NCI-H345 (cell line): ENCODE results near the gene TGFBR3.

Experiments used
- DNase-seq: peaks from one replicate; lab custom pipeline; 2025; lab: John Stamatoyannopoulos, UW

TGFBR3 gene

DNA sequence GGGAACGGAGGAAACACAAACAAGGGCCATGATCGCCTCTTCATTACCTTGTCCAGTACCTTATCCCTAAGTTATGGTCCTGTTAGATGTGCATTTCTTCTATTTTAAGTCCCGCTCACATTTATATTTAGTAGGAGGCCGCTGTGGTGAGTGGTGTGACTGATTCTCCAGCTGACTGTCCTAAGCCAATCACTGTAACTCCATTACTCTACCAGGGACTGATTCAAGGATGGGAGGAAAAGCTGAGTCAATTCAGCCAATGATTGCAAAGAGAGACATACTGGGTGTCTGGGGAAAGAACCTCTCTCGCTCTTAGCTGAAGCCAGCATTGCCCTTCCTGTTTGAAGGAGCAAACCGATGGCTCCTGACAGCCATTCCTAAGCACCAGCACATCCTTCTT, 59.7 kb downstream of the TGFBR3 start:
- no peak for DNase-seq

DNA sequence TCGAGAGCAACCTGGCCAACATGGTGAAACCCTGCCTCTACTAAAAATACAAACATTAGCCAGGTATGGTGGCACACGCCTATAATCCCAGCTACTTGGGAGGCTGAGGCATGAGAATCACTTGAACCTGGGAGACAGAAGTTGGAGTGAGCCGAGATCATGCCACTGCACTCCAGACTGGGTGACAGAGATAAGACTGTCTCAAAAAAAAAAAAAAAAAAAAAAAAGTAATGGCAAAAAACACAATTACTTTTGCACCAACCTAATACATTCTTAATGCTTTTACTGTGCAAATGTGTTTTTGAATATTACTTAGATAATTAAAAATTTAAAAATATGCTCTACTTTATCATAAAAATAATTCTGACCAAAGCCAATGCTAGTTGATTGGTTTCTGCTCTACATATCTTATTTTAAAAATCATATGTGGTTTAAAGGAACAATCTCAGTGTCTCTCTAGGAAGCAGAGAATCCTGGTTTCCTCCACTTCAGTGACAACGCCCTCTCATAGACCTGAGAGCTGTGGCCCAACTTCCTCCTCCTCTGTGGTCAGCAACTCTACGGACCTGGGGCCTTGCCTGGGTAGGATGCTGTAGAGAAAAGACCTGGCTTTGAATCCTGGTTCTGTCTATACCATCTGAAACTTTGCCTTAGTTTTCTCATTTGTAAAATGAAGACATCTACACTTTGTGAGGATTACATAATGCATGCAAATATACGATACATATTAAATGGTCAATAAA, 64.7 kb downstream of the TGFBR3 start:
- DNase-seq: no peak

DNA sequence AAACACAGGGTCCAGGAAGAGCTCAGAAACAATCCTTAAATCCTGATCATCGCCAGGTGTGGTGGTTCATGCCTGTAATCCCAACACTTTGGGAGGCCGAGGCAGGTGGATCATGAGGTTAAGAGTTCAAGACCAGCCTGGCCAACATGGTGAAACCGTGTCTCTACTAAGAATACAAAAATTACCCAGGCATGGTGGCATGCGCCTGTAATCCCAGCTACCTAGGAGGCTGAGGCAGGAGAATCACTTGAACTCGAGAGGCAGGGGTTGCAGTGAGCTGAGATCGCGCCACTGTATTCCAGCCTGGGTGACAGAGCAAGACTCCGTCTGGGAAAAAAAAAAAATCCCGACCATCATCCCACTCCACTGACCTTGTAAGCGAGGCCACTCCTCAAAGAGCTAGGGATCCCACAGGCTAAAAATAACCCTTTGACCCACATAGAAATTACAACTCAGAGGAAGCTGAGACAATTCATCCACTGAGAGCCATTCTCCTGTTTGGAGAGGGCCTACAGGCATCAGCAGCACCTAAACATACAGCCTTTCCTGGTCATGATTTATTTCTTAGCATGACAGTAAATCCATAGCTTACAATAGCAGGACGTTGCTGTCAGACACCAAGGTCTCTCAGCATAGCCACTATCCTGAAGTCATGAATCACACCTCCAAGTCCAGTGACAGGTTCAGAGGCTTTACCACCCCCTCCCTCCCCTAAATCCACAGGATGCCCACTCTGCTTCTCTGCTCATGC, 66.7 kb downstream of the TGFBR3 start:
- no peak for DNase-seq

DNA sequence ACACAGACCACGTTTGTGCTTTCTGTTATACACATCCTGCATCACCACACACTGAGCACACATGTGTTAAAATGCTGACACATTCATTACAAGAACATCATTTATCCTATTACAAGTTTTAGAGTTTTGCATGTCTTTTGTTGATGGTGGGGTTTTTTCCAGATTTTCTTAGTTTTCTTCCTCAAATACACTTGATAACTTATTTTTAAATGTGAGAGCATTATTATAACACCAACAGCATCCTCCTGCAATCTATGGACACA, 67.3 kb downstream of the TGFBR3 start:
- no peak for DNase-seq

DNA sequence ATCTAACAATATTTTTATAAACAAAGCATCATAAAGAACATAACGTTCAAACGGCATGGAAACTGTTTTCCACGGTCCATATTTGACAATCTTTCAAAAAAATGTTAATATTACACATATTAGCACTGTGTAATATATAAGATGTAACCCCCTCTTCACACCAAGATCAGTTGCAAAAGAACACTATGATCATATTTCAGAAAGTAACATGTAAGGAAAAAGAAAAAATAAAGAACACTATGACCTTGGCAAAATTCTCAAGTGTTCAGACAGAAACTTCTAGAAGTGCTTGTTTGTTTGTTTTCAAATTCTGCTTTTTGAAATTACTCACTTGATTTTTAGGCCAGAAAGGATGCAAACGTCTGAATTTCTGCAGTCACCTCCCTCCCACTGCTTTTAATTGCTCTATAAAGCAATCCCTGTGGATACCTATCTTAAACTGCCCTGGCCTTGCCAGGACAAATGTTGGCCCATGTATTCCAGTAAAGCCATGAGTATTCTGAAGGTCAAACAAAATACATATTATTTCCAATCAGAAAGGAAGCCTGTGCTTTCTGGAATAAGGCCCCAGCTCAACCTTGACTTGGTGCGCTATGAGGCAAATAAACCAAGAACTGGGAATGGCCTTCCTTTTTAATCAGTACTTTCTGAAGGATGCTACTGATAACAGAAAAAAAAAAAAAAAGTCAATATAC, 68.6 kb downstream of the TGFBR3 start:
- DNase-seq: no peak

DNA sequence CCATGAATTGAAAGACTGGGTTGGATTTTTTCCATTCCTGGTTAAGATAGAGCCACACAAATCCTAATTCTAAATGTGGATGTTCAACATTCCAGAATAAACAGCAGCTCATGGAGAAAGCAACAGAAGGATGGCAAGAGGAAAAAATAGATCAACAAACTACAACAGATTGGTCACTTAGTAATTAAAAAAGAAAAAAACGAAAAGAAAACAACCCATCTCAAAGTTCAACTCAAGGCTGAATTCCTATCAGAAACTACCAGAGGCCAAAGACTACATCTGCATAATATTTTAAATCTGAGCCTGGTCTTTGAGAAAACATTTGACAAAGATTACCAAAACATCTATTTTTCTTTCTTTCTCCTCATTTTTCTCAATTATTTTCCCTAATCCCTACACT, 69.9 kb downstream of the TGFBR3 start:
- no peak for DNase-seq

DNA sequence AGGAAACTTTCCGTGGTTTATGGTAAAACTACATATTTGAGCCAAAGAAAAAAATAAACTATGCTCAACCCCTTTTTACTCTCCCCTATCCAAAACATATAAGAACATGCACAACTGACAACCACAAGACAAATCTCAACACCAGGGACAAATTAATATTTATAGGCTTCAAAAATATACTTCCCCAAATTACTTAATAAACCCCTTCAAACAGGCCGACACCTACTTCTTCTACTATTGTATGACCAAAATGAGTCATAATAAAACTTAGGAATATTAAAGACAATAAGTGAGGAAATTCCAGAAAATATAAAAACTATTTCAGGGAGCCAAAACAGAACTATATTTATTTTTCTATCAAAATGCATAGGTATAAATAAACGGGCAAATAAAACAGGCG, 71.5 kb downstream of the TGFBR3 start:
- no peak for DNase-seq

DNA sequence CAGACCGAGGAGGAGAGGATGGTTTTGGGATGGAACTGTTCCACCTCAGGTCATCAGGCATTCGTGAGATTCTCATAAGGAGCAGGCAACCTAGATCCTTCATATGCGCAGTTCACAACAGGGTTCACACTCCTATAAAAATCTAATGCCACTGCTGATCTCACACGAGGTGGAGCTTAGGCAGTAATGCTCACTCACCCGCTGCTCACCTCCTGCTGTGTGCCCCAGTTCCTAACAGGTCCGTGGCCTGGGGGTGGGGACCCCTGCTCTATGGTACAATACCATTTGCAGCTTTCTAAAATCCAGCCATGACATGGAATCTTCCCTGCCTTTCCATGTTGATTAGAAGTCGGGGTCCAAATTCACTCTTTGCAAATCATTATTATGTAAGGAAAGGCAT, 72.1 kb downstream of the TGFBR3 start:
- no peak for DNase-seq

DNA sequence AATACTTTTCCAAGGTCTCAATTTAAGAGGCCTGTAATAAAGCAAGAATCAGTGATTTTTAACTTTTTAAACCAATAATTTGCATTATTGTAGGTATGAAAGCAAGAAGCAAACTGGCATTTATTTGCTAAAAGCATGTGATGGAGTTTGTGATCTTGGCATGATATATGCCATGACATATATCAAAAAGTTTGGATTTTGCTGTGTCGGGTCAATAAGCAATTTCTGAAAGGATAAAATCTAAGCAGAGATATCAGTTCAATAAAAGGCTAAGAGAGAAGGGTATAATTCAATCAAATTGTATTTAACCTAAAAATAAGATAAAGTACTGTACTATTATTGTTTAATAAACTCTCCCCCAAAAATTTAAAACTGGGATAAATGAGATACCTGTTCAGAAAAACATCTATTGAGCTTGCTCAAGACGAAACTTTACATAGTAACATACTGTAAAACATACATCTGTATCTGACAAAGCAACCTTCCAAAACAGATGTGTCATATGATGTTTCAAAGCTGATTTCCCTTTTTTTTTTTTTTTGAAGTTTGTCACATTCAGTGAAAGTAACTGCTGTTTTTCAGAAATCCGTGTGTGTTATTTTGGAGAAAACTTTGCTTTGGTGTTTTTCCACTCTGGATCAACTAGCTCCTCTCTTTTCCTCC, 74.5 kb downstream of the TGFBR3 start:
- DNase-seq: no peak

DNA sequence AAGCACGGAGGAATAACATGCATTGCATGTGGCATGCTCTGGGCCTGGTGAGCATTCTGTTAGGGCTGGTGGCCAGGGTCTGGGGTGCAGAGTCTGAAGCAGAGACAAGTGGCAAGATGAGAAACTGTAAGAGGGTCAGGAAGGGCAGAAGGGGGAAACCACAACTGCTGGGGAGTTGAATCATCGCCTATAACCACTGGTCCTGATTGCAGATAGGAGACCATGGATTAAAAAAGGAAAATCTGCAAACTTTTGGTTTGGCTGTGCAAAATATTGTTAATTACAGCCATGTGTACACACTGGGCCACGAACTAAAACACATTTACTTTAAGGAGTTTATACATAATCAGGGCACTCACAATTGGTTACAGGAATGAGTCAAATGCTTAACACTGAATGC, 76.6 kb downstream of the TGFBR3 start:
- DNase-seq: no peak

DNA sequence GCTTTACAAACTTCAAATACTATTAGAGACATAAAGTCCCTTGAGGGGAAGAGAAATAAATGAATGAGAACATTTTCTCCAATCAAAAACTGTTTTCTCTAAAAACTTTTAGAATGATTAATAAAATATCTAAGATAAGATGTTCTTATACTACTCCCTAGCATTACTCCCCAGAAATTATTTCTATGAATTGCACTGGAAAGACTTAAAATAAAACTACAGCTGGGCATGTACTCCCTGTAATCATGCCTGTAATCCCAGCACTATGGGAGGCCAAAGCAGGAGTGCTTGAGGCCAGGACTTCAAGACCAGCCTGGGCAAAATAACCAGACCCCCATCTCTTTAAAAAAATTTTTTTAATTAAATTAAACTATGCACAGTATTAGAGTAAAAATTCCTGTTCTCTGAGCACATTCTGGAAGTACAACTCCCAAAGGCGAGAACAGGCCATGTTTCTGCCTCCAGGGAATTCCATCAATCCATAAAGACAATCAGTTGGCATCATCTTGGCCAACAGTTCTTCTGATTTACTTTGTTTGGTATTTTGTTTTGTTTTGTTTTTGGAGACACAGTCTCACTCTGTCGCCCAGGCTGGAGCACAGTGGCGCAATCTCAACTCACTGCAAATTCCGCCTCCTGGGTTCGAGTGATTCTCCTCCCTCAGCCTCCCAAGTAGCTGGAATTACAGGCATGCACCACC, 77.9 kb downstream of the TGFBR3 start:
- no peak for DNase-seq

DNA sequence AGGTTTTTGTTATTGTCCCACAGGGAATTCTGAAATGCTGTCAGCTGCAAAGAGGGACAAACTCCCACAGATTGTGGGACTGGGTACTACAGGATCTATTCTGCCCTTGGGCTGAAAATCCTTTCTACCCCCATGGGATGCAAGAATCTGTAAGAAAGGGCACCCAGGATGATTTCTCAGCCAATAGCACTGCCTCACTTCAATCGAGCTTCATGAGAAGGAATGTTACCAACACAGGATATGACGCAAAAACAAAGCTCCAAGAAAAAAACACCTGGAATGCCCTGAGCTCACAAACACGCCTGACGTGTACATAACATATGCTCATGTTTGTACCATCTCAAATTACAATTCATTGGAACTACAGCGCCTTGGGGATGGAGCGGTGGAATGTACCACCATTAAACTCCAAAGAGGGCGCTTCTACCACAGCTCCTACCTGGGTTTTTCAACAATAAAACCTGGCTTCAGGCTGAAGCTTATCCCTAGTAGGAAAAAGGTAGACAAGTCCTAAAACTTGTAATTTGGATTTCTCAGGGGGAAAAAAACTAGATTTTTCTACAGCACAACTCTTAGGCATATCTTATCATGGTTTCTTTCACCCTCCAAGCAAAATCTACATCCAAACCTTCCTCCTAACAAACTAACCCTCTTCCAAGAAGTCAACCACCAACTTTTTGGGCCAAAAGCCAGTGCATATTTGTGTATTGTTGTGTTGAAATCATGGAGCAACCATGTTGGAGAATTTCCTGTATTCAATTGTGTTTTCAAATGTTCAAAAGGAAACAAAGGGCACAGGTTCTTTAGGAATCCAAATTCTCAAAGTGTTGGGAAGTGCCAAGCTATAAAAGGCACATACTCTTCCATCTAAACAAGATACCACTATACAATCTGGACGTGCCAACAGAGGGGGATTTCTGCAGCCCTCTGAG, 78.9 kb downstream of the TGFBR3 start:
- no peak for DNase-seq

DNA sequence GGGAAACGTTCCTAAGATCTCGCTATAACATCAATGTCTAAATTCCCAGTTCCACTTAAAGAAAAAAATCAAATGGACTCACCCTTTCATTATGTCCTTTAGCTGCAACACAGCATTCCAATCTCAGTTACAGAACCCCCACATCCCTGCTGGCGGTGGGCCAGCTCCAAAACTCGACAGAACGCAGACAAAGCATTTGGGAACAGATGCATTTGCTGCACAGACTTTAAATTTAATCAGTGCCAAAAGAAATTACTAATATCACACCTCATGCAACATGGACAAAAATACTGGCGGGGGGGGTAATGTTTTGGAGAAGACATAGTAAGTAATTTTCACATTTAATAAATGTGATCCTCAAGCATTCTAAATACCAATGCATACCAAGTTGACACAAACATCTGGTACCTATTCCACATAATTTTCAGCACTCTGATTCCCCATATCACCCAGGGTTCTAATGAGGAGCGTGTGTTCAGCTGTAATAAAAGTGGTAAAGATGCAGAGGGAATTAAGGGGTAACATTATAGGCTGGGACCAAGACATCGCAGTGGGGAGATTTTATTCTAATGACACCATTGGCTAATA, 79.7 kb downstream of the TGFBR3 start:
- DNase-seq: no peak

DNA sequence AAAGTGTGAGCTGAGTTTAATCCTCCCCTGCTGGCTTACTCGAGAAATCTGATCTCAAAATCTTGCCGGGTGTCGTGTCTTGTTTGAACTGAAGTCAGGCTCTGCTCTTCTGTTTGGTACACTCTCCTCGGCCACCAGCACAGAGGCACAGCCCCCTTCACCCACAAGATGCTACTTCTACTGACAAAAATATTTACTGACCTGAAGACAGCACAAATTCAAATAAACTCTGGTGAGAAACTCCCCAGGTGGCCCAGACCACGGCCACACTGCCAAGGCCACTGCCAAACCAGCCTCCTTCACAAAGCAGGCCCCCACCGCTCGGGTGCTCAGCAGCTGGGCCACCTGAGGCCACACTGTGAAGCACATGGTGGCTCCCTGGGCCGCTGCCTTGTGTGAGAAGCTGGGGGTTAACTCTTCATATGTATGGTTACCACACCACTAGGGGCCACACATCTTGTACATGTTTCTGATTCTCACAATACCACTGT, 80.6 kb downstream of the TGFBR3 start:
- DNase-seq: no peak

DNA sequence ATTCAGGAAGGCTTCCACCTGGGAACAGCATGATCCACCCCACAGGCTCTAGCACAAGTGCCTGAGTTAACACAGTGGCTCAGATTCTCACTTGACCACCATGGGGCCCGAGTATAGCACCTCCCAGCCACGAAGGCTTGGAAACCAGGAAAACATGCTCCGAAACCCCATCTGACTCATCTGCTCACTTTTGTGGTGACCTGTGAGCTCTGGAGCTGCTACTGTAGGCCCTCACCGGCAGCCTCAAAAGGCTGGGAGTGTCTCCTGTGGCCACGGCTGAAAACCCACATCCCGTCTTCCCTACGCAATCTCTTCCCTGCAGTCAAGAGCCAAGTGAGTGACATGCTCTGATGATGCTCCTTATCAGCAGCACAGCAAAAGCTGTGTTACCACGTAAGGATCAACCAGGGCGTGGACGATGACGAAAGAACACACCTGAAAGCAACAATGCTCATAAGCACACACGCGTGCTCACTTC, 81.4 kb downstream of the TGFBR3 start:
- DNase-seq: no peak

DNA sequence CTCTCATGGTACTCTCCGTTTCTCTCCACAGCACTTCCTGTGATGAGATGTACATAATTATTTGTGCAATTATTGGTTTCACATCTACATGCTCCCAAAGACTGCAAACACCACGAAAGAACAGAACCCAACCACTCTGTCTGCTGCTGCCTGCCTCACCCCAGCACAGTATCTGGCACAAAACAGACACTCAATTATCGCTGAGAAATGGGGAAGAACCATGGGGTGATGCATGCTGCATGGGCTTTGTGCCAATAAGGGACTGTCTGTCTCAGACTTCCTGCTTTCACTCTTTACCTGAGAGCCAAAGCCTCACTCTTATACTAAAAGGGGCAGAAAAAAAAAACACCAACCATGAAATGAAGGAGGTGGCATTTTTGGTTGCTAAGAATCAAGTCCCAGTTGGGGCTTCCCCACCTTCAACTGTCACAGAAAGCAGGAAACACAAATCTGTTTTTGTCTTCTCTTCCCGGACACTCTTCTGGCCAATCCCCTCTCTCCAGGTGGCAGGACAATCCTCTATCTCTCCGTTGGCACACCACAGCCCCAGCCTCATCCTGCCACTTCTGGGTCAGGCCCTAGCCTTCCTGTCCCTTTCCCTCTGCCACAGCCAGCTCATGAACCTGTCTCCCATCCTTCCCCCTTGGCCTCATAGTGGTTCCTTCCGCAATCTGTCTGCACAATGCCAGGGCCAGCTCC, 82.0 kb downstream of the TGFBR3 start:
- DNase-seq: no peak

DNA sequence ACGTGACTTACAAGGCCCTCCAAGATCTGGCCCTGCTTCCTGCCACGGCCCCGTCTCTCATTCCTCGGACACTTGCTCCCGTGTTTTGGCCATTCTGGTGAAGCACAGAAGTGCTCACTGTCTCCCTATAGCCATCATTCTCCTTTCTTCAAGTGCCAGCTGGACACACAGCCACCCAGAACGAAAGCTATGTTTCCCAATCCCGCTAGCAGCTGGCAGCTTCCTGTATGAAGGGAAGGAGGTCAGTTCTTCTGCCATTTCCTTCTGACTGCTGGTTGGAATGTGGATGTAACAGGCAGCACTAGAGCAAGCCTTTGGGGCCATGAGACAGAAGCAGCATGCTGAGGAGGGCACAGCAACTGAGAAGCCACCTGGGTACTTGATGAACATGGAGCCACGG, 82.8 kb downstream of the TGFBR3 start:
- no peak for DNase-seq

DNA sequence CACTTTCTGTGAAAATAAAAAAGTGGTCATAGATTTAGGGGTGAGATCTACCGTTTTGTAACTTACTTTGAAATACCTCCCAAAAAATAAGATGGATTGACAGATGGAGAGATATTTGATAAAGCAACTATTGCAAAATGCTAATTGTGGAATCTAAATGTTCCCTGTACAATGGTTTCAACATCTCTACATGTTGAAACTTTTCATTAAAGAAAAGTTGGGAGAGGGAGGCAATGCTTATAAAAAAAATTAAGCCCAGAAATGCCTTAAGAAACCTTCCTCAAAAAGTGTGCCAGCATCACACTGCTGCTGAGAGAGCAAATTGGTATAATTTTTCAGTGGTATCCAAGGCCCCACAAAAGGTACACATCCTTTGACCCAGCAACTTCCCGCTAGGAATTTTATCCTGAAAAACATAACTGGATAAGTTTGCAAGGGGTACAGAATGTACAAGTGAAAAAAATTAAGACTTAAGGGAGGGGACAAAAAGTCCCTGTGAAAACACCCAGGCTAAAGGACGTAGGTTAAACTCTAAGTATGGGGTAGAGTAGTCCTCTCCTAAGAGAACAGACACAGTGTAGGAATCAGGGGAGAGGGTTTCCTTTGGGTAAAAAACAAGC, 84.3 kb downstream of the TGFBR3 start:
- DNase-seq: no peak

DNA sequence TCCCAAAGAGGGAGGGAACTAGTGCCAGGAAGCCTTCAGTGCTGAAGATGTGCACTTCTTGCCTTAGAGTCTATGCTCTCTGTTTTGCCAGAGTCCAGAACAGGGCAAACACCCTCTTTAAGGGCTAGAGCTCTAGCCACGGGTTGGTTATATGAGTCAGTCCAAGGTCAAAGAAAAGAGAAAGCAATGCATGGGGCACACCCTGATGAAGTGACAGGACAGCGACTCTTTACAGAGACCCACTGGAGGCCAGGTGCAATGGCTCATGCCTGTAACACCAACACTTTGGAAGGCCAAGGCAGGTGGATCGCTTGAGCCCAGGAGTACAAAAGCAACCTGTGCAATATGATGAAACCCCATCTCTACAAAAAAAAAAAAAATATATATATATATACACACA, 86.1 kb downstream of the TGFBR3 start:
- no peak for DNase-seq
